AG20443 (cell line): ENCODE results near the gene GLB1L2.
"Not testable (repeated sequence)": the region's sequence is repeated elsewhere in the genome, so short reads cannot be mapped to it uniquely, and the experiment has no call there.

Experiments used
- DNase-seq: peaks from one replicate; pipeline ENCODE4 v3.0.0; 2012; ENCODE audit warnings: low spot score, mixed read lengths

GLB1L2 gene, protein sequence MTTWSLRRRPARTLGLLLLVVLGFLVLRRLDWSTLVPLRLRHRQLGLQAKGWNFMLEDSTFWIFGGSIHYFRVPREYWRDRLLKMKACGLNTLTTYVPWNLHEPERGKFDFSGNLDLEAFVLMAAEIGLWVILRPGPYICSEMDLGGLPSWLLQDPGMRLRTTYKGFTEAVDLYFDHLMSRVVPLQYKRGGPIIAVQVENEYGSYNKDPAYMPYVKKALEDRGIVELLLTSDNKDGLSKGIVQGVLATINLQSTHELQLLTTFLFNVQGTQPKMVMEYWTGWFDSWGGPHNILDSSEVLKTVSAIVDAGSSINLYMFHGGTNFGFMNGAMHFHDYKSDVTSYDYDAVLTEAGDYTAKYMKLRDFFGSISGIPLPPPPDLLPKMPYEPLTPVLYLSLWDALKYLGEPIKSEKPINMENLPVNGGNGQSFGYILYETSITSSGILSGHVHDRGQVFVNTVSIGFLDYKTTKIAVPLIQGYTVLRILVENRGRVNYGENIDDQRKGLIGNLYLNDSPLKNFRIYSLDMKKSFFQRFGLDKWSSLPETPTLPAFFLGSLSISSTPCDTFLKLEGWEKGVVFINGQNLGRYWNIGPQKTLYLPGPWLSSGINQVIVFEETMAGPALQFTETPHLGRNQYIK

DNA sequence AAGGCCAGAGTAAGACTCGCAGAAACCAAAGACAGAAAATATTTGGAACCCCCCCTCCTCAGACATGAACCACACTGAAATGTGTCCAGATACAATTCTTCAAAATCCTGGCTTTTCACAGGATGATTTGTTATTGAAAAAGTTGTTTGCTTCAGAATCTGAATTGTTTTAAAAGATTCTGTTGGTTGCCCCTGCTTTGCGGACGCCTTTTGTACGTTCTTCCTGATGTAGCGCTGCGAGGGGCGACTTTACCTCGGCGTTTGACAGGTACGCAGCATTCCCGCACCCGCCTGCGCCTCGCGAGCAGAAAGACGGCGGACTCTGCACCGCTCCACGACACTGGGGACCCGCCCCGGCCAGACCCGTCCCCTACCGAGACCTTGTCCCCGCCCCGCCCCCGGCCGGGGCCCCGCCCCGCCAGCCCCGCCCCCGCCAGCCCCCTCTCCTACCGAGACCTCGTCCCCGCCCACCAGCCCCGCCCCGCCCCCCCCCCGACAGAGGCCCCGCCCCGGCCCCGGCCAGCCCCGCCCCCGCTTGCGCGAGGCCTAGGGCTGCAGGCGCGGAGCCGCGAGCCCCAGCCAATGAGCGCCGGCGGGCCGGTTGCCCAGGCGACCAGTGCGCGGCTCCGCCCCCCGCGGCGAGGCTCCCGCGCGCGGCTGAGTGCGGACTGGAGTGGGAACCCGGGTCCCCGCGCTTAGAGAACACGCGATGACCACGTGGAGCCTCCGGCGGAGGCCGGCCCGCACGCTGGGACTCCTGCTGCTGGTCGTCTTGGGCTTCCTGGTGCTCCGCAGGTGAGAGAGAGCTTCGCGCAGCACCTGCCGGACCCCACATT is at the start of gene GLB1L2:
Gene GLB1L2, plus strand, starts transcription at position 635 of the 835 bp plus-strand sequence. Its CDS starts 74 bp downstream, at position 709.
- DNase-seq, result peak; percentile 75

DNA sequence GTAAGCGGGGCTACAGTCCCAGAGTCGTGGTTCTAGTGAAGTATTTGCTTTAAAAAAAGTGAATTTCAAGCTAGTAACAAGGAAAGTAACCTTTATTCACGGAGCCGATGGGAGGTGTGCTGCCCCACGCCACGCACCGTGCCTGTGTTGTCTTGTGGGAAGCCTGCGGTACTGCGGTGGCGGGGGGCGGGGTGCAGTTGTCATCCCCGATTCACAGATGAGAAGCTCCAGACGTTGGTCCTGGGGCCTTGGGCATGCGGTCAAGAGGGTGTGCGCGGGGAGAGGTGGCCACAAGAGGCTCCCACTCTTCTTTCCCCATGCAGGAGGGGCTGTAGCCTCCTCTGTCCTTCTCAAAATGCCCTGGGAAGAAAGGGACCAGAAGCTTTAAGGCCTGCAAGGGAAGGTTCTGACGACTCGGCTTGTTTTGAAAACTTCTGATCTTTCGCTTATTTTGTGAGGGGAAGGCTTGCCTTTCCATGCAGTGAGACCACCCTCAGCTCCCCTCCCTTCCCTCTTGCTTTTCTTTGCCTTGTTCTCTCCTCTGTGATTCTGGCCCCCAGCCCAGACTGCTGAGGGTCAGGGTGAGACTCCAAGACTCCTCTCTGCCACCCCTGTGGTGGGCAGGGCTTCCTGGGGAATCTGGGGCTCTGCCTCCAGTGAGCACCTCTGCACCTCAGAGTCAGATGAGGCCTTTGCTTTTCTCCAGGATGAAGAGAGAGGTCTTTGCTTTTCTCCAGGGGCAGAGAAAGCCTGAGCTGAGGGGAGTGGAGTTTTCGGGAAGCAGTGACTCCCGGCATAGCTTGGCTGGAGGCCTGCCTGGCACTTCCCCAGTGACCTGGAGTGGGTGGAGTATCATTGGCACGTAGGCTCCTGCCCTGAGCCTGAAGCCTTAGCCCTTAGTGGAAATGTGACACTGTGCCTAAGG is 49.4 kb upstream of the GLB1L2 start:
- DNase-seq, result no peak

DNA sequence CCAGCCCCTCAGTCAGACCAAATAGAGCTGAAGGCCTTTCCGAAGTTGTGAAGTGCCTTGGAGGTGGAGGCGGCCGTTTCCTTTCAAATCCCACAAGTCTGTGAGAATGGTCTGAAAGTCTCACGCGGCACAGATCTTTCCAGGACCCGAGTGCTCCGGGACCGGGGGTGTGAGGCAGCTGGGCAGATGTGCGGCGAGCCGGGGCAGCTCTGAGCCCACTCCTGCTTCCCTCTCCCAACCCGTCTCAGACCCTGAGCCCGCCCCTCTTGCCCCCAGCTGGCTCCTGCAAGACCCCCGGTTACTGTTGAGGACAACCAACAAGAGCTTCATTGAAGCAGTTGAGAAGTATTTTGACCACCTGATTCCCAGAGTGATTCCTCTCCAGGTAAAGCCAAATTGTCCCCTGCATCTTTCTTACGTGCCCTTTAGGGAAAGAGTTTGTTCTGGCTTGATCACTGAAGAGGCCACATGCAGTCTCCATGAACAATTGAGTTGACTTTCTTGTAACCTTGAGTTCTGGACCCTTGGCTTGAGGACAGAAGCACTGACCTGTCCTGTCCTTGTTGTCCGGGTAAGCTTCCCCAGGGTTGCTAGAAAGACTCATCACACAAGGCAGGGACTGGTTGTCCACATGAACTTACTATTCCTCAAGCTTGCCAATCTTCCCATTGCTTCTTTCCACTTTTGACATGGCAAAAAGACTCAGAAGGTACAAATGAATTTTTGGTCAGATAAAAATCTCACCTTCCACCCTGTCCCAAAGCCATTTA is 48.1 kb upstream of the GLB1L2 start:
- DNase-seq, result no peak

DNA sequence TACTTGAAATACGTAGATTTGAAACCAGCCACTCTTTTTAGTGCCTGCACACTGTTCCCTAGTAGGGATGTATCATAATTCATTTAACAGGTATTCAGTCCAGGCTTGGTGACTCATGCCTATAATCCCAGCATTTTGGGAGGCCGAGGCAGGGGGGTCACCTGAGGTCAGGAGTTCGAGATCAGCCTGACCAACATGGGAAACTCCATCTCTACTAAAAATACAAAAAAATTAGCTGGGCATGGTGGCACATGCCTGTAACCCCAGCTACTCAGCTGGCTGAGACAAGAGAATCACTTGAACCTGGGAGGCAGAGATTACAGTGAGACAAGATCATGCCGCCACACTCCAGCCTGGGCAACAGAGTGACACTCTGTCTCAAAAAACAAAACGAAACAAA is 47.4 kb upstream of the GLB1L2 start:
- DNase-seq, result not testable (repeated sequence)

DNA sequence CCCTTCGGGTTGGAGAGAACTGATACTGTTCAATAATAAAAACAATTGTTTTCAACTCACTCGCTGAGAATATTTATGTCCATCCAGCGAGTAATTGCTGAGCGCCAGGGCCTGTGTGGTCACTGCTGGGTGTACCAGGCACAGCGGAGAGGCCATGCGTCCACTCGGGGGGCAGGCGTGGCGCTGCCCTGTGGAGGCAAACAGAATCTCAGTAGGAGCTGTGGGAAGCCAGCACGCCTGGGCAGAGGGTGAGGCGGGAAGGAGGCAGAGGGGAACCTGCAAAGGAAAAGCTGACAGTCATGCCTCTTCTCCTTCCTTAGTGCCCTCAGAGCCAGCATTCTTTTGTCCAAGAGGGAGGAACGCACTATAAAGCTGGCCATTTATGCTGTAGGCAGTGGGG is 44.2 kb upstream of the GLB1L2 start:
- no peak for DNase-seq

DNA sequence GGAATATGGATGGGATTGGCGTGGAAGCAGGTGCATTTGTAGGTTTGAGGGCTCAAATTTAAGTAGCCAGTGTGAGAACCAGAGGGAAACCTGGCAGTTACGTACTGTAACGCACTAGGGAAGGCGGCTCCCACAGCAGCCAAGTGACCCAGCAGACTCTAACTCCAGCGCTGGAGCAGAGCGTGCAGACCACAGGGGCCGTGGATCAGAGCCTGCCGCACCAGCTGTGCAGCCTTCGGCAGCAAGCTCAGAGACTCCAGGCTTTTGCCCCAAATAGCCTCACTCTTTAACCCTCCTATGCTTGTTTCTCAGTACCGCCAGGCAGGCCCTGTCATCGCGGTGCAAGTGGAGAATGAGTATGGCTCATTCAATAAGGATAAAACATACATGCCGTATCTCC is 43.3 kb upstream of the GLB1L2 start:
- no peak for DNase-seq

DNA sequence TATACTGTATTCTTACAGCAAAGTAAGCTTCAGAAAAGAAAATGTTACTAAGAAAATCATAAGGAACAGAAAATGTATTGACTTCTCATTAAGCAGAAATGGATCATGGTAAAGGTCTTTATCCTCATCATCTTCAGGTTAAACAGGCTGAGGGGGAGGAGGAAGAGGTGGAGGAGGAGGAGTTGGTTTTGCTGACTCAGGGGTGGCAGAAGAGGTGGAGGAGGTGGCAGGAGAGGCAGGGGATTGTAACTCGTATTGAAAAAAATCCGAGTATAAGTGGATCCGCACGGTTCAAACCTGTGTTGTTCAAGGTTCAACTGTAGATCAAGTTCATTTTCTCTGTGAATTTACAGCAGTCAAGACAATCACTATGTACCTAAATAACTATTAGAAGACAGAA is 42.6 kb upstream of the GLB1L2 start:
- no peak for DNase-seq

DNA sequence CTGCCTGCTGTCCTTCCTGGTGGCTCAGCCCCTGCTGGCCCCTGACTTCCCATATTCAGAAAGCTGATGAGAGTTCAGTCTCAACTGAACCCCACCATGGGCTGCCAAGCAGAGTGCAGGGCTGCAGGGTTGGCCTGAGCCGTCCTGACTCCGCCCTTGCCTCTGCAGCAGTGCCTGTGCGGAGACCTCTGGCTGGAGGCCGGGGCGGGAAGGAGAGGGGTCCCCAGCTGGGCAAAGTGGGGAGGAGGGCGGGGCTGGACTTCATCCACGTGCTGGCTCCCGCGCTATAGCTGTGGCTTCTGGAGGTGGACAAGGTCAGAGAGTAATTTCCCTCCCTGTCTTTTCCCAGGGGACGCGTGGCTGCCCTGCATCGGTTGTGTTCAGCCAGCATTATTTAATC is 42.0 kb upstream of the GLB1L2 start:
- no peak for DNase-seq

DNA sequence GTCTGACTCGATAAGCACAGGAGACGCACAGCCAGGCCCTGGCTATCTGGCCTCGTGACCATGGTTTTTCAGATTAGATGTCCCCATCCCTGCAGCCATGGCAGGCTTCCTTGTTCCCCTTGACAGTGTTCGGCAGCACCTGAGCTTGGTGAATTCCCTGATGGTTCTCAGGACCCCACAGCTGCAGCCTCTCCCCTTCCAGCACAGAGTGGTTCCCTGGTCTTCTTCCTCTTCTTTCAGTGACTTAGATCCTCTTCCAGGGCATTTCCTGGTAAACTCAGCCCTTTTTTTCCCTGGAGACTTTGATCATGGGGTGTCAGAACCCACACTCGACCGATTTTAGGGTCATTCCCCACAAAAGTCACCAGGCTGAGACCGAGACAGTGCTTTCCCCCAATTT is 41.1 kb upstream of the GLB1L2 start:
- no peak for DNase-seq

DNA sequence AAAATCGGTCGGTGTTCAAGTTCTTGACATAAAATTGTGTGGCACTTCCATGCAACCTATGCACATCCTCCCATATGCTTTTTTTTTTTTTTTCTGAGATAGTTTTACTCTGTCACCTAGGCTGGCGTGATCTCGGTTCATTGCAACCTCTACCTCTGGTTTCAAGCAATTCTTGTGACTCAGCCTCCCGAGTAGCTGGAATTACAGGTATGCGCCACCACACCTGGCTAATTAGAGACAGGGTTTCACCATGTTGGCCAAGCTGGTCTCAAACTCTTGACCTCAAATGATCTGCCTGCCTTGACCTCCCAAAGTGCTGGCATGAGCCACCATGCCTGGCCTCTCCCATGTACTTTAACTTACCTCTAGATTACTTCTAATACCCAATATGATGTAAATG is 40.6 kb upstream of the GLB1L2 start:
- no peak for DNase-seq

DNA sequence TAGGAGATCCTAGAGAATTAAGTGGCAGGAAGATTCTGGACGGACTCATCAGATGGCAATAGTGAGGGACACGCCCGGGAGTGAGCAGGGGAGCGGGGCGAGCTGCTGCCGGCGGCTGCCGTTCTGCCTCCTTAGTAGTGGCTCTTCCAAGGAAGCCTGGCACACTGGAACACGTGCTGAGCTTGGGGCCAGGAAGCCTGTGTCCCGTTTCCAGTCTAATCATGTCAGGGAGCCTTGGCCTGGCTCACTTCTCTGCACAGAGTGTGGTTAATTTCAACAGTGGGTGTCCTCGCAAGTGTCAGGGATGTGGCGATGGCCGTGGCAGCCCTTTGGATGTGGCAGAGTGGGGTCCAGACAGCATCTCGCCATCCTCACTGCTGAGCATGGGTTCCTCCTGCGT is 39.1 kb upstream of the GLB1L2 start:
- no peak for DNase-seq

DNA sequence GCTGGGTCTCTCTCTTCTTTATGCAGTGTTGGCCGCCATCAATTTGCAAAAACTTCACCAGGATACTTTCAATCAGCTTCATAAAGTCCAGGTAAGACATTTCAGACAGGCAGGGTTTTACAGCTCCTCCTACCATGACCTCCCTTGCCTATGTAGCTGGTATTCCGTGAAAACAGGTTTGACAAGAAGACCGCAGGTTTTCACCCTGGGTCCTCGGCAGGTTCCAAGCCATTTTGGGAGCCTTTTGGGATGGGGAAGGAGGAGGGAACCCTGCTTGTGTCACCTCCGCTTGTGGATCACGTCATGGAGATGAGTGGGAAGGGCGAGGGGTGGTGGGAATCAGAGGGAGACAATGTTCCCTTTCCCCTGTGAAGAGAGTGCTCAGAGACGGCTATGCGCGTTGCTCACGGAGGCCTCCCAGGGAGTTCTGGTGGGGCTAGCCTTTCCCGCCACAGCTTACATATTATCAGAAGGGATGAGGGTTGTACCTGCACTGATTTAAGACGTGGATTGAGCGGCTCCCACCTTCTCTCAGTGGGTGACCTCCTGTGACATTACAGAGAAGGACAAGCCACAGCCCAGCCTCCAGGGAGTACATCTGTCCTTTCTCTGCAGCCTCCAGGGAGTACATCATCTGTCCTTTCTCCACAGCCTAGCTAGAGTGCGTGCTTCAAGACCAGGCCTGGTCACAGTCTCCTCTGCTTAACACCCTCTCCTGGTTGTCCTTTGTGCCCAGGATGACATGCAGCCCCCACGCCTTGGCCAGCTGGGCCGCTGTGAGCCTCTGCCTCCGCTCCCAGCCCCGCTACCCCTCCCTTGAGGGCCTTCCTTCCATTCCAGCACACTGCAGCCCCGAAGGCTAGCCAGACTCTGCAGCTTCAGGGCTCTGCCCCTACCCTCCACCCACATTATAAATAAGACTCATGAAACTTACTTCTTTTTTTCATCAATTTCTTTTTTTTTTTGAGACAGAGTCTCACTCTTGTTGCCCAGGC is 38.4 kb upstream of the GLB1L2 start:
- DNase-seq, result no peak

DNA sequence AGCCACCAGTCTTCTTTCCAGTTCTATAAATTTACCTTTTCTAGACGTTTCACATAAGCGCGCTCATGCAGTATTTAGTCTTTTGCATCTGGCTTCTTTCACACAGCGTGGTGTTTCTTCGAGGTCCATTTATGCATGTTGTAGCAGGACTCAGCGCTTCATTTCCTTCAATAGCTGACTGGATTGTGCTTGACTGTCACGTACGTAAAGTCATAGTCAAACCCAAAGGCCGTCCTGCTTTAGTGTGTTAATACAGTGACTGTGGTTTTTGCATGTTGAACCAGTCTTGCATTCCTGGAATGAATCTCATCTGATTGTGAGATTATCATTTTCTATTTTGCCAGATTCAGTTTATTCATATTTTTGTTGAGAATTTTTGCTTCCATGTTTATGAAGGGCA is 37.1 kb upstream of the GLB1L2 start:
- DNase-seq, result no peak

DNA sequence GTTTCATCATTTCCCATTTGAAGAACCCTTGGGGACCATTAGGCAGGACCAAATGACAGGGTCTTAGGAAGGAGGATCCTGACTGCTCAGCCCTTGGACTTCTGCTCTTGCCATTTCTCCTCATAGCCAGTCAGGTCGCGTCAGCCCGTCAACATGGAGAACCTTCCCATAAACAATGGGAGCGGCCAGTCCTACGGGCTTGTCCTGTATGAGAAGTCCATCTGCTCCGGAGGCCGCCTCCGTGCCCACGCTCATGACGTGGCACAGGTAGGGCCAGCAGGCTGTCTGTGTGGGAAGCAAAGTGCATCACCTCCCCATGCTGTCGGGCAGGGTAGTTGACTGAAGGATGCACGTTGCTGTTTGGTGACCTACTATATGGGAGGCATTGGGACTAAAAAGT is 19.6 kb upstream of the GLB1L2 start:
- DNase-seq, result no peak

DNA sequence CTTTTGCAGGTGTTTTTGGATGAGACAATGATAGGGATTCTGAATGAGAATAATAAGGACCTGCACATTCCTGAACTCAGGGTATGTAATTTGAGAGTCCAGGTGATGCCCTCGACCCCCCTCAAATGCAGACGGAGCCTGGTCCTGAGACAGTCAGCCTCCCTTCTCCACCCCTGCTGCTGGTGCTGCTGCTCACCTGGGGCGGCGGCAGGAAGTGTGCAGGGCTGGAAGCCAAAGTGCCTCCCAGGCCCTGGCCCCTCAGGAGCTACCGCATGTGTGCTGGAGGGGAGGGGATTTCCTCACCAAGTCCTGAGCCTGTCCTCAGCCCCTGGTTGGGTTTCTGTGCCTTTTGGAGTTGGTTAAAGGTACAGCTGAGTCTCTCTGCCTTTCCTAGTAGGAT is 19.0 kb upstream of the GLB1L2 start:
- no peak for DNase-seq

DNA sequence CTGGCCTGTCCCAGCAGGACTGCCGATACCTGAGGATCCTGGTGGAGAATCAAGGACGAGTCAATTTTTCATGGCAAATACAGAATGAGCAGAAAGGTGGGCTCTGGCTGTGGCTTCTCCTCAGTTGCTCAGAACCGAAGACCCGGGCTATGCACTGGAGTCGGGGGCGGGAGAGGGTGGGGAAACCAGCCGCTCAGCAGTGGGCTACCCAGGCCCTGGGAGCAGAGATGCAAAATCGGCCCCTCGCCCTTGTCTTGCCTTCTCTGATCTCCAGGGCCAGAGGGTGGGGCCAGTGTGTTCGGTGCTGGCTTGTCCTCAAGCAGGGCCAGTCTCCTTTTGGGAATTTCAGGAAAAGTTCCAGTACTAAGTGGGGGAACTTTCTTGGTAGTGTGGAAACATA is 18.4 kb upstream of the GLB1L2 start:
- DNase-seq, result no peak

DNA sequence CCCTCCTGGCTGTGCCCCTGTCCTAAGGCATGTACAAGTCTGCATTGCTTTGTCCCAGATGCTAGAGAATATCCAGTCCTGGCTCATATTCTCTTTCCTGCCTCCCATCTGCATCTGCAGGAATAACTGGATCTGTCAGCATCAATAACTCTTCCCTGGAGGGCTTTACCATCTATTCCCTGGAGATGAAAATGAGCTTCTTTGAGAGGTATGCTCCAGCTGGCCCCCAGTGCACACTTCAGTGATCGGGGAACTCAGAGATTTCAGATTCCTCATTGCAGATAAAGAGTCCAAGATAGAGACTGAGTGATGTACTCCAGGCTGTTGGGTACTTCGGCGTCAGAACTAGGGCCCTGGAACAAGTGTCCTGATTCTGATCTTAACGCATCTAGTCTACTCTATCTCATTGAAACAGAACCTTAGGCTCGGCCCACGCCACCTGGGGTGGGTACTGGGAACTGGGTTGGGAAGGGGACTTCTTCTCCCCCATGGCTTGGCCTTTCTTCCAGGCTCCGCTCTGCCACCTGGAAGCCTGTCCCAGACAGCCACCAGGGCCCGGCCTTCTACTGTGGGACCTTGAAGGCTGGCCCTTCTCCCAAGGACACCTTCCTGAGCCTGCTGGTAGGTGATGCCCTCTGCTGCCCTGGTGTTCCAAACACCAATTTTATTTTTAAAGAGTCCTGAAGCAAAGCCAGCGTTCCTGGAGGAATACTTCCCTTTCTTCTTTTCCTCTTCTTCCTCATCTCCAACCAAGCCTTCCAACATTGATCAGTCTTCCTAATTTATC is 17.8 kb upstream of the GLB1L2 start:
- DNase-seq, result no peak

DNA sequence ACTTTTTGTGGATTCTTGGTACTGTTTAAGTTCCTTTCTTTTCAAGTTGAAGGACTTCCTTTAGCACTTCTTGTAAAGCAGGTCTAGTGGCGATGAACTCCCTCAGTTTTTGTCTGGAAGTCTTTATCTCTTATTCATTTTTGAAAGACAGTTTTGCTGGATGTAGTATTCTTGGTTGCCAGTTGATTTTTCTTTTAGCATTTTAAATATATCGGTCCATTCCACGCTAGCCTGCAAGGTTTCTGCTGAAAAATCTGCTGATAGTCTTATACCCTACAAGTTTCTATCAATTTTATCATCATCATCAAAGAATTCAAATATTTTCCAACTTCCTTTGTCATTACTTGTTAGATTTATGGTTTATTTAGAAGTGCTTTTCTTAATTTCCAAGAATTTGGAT is 14.7 kb upstream of the GLB1L2 start:
- no peak for DNase-seq

DNA sequence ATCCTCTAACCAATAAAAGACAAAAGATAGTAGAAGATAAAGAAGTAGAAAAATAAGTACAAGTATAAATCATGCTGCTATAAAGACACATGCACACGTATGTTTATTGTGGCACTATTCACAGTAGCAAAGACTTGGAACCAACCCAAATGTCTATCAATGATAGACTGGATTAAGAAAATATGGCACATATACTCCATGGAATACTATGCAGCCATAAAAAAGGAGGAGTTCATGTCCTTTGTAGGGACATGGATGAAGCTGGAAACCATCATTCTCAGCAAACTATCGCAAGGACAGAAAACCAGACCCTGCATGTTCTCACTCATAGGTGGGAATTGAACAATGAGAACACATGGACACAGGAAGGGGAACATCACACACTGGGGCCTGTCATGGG is 10.4 kb upstream of the GLB1L2 start:
- DNase-seq, result not testable (repeated sequence)
